H1 (cell line): ENCODE results near the gene MPST. TPM values are rescaled to one million over a fixed set of nuclear protein-coding genes. Genes with fewer than 3 reads are reported as not detected.

Experiments
- BACH1 ChIP-seq: IDR thresholded peaks from 2 replicates; pipeline ENCODE4 v1.6.1; 2012; ENCODE audit warnings: low read length, improper control_type of control experiment
- polyA plus RNA-seq, 7 experiments: library from polyadenylated mRNA; depleted of rRNA in 3 of 7; stranded (reverse) in 5 of 7; unstranded in 2 of 7; fragments of >200 nt in 5 of 7; fragments of 200-250 nt in 2 of 7; gene quantifications; 1 replicate in 5 of 7; 2 replicates in 1 of 7; 4 replicates in 1 of 7; pipeline versions ENCODE4 v1.2.1 to v1.2.3, GENCODE V29; 2011 to 2013; ENCODE audit warnings: missing spikeins in 2 of 7, mixed read lengths in 2 of 7
- total RNA-seq: library from RNA; stranded (reverse); fragmentation: NEBNext Ultra II Directional; extraction: Animal tissue kit (Norgen Biotek cat#: 25700); gene quantifications from 2 replicates; pipeline ENCODE4 v1.2.1, GENCODE V29; 2021

MPST gene
- total and polyA plus RNA-seq, 2 of the 8 experiments (the other 6 are each of a cell fraction or from before 2014, with no cell fraction given), result 86.0 to 124 TPM

DNA sequence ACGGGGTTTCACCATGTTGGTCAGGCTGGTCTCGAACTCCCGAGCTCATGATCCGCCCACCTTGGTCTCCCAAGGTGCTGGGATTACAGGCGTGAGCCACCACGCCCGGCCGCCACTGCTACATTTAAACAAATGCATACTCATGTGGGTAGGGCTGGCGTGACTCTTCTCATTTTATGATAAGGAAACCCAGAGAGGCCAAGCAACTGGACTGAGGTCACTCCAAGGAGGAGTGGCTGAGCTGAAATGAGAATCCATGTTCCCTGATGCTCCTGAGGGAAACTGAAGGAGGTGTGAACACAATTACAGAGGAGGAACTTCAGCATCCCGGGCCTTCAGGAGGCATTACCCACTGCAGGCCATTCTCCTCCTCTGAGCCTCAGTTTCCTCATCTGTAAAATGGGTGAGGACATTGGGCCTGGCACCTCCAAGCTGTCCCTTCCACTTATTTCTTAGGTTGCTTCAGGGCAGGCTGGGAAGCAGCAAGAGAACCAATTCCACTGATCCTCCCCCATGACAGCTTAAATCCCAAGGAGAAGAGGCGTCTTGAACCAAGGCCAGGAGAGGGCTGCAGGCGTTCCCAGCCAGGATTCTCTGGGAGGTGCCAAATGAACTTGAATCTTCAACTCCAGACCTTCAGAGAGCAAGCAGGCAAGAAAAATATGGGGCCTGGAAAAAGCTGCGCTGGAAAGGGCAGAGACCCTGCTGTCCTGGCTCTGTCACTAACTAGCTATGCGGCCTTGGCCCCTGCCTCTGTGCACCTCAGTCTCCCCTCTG lies 3.2 kb upstream of the MPST start (continued):
- TF ChIP-seq BACH1, result no peak
